ENCODE data around the gene SNN. TPM values are rescaled to one million over a fixed set of nuclear protein-coding genes. Genes with fewer than 3 reads are reported as not detected.

SNN gene
- total and polyA plus RNA-seq, 10 donors: 22.3 to 59.5 (median 48.7) TPM

DNA sequence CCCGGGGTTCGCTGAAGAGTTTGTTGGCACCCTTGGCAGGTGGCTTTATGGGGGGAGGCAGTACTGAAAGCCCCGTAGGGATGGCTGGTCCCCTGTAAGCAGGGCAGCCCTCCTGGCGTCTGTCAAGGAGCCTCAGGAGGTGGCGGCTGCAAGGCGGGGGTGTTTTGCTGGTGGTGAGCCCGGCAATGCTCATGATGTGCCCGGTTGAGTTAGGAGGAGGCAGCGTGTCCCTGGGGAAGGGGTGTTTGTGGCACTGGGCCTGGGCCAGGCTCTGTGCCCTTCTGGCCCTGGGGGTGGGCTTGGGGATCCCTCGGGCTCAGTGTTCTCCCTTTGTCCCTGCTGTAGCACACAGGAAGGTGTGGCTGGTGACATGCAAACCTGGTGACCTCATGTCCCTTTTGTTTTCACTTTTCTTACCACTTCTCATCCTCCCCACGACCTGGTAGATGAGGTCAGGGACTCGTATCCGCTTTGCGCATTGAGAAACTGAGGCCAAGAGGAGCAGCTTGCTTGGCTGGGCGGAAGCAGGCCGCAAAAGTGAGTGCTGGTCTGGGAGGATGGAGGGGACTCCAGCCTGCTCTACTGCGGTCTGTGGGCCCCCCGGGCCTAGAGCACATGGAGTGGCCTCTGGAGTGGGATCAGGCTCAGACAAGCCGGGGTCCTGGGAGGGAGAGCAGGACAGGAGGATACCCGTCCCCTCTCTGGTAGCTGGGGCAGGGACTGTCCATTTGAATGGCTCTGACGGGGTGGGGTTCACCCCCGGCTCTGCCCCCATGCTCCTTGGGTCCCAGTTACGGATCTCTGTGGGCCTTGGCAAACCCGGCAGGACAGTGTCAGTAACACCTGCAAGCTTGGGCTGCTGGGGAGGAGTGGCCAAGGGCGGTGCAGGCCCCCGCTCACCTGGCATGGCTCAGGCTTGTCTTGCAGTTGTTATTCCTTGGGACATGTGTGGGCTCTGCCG lies 2.2 kb downstream of the SNN start:
- peak; percentile 84 for DNase-seq
- intact Hi-C loops (cut with DNase I; ENCODE audit: low total_unique reads): no loop called here
- Histone ChIP-seq H3K9me3 (no peaks in the 10 kb centered on the region), H3K27ac (peak overlapping the region; percentile 78 to 93 (median 90)), H3K4me1 (peaks cover 56 to 94% (median 75%) of the 10 kb centered on the region in 6 donors), H3K36me3 (peaks cover 0 to 28% (median 3%) of the 10 kb centered on the region in 6 donors), H3K27me3 (replicated peaks in 1 of 7) (no peaks in the 10 kb centered on the region), H3K4me3 (peak overlapping the region; percentile 64 to 96 (median 84))
- TF ChIP-seq, protein P1, sequence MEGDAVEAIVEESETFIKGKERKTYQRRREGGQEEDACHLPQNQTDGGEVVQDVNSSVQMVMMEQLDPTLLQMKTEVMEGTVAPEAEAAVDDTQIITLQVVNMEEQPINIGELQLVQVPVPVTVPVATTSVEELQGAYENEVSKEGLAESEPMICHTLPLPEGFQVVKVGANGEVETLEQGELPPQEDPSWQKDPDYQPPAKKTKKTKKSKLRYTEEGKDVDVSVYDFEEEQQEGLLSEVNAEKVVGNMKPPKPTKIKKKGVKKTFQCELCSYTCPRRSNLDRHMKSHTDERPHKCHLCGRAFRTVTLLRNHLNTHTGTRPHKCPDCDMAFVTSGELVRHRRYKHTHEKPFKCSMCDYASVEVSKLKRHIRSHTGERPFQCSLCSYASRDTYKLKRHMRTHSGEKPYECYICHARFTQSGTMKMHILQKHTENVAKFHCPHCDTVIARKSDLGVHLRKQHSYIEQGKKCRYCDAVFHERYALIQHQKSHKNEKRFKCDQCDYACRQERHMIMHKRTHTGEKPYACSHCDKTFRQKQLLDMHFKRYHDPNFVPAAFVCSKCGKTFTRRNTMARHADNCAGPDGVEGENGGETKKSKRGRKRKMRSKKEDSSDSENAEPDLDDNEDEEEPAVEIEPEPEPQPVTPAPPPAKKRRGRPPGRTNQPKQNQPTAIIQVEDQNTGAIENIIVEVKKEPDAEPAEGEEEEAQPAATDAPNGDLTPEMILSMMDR (IDR thresholded peaks at IDR 0.05 in 8 of 11, conservative IDR thresholded peaks at IDR 0.05 in 3 of 11): no peak
- TF ChIP-seq POLR2AphosphoS5 (IDR thresholded peaks at IDR 0.05) (peak; percentile 67 to 82 (median 71)), POLR2A (IDR thresholded peaks at IDR 0.05) (peak in 1 of 3 donors; percentile 3)
- WGBS, 5 donors: 47 to 68% (median 60%) methylated on average over 23 to 27 of the region's 27 CpGs

DNA sequence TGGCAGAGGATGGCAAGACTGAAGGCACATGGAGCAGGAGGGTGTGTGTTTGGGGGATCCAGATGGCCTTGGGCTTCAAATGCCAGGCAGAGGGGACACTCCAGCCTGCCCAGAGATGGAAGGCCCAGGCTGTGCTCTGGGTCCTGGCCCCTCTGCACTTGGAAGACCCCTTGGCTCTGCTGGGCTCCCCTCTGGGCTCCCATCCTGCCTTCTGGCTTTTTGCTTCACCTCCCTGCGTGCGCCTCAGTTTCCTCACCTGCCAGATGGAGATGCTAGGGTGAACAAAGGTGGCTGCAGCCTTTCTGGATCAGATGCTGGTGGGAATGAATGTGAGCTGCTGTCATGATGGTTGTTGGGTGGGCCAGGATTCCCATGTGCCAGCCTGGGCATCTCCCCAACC lies 3.0 kb downstream of the SNN start:
- peak; percentile 66 for DNase-seq
- H3K27me3 ChIP-seq (replicated peaks in 1 of 7): no peaks in the 10 kb centered on the region
- intact Hi-C loops (cut with DNase I; ENCODE audit: low total_unique reads): no loop called here
- peak overlapping the region; percentile 78 to 93 (median 90) for H3K27ac ChIP-seq
- WGBS, 5 donors: 93 to 100% (median 100%) methylated on average over 2 of the region's 2 CpGs
- no peaks in the 10 kb centered on the region for H3K9me3 ChIP-seq
- peaks cover 60 to 94% (median 80%) of the 10 kb centered on the region in 6 donors for H3K4me1 ChIP-seq
- H3K4me3 ChIP-seq: peak overlapping the region in 6 of 8 donors; percentile 64 to 96 (median 84)
- TF ChIP-seq POLR2A (IDR thresholded peaks at IDR 0.05): no peak
- no peak for TF ChIP-seq POLR2AphosphoS5 (IDR thresholded peaks at IDR 0.05)
- TF ChIP-seq, protein P1 (IDR thresholded peaks at IDR 0.05 in 8 of 11, conservative IDR thresholded peaks at IDR 0.05 in 3 of 11): no peak
- peaks cover 0 to 36% (median 8%) of the 10 kb centered on the region in 6 donors for H3K36me3 ChIP-seq

DNA sequence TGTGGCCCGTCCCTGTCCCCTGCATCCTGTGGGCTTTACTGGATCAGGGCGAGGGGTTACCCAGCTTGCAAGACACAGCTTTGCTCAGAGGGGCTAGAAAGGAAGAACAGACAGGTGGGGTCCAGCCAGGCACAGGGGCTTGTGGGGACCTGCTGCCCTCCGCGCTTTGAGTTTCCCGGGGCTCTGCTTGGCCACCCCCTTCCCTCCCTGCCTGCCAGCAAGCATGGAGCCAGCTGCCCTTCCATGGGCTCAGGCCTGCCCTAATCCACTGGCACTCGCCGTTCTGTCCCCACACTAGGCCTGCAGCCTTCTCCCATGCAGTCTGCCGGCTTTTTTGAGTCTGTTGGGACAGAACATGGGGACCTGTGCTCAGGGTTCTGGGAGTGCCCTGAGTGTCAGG lies 3.4 kb downstream of the SNN start:
- intact Hi-C loops (cut with DNase I; ENCODE audit: low total_unique reads): no loop called here
- Histone ChIP-seq H3K9me3 (no peaks in the 10 kb centered on the region), H3K36me3 (peaks cover 0 to 40% (median 12%) of the 10 kb centered on the region in 6 donors), H3K27me3 (replicated peaks in 1 of 7) (no peaks in the 10 kb centered on the region), H3K4me1 (peaks cover 64 to 94% (median 84%) of the 10 kb centered on the region in 6 donors), H3K4me3 (peak overlapping the region in 5 of 8 donors; percentile 64 to 96 (median 87)), H3K27ac (peak overlapping the region in 7 of 8 donors; percentile 86 to 93 (median 90))
- TF ChIP-seq POLR2A (IDR thresholded peaks at IDR 0.05): no peak
- TF ChIP-seq POLR2AphosphoS5 (IDR thresholded peaks at IDR 0.05): no peak
- TF ChIP-seq, protein P1 (IDR thresholded peaks at IDR 0.05 in 8 of 11, conservative IDR thresholded peaks at IDR 0.05 in 3 of 11): no peak
- 89 to 93% (median 93%) methylated on average over 3 to 8 of the region's 8 CpGs for WGBS, 5 donors
- peak; percentile 78 for DNase-seq
